ENCODE data around the gene RASA3. TPM values are rescaled to one million over a fixed set of nuclear protein-coding genes. Genes with fewer than 3 reads are reported as not detected.

RASA3 gene
- total and polyA plus RNA-seq, 10 of the 15 experiments (the other 5 are each of a cell fraction or from before 2014, with no cell fraction given), result 0.79 to 33.9 (median 17.6) TPM

DNA sequence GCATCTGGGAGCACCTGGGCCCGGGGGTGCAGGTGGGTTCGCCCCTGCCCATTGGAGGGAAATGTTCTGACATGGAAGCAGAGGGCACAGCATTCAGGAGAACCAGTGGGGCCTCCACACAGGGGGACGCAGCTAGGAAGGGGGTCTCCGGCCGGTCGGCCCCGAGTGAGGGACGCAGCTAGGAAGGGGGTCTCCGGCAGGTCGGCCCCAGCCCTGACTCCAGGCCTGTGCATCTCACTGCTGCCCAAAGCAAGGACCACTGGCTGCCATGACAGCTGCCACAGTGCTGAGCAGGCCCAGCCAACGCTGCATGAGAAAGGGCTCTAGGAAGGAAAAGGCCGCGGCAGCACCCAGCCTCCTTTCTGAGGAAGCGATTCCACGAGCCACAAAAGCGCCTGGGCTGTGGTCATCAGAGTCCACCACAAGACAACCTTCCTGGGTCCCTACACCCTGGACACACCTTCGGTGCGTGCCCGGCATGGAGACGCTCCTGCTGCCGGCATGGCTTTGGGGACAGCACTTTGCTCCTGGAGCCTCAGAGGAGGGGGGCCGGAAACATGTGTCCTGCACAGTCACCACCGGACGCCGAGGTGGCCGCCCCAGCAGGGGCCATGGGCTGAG is 9.7 kb downstream of the RASA3 start:
- FAIRE-seq (no peak), ATAC-seq (no peak), DNase-seq (ENCODE audit: low read depth, low spot score) (no peak)
- in situ Hi-C loops (cut with MboI), result no loop called here
- Histone ChIP-seq H3K27ac (ENCODE audit: control insufficient read depth, insufficient read depth) (no peak overlapping the region), H3K4me3 (no peak overlapping the region), H3K27me3 (replicated peaks in 1 of 2; ENCODE audit: control insufficient read depth in 2 of 2, insufficient read depth in 2 of 2, low read length in 1 of 2) (no peaks in the 10 kb centered on the region), H3K4me2 (ENCODE audit: control insufficient read depth, insufficient read depth) (no peak overlapping the region), H3K9me3 (replicated peaks; ENCODE audit: control insufficient read depth, insufficient read depth, low read length) (no peaks in the 10 kb centered on the region; the same call in 2 of the 3 replicates), H3K9ac (ENCODE audit: control insufficient read depth, insufficient read depth, low read length) (no peak overlapping the region), H4K20me1 (ENCODE audit: control insufficient read depth, insufficient read depth) (no peaks in the 10 kb centered on the region; the same call in 1 of the 2 replicates), H2AFZ (ENCODE audit: control insufficient read depth, low read depth, low read length) (no peak overlapping the region), H3K79me2 (ENCODE audit: control insufficient read depth, insufficient read depth, low read length) (peaks cover 18% of the 10 kb centered on the region), H3K4me1 (ENCODE audit: control insufficient read depth, insufficient read depth, low read length) (peaks cover 18% of the 10 kb centered on the region), H3K36me3 (ENCODE audit: control insufficient read depth in 2 of 2, insufficient read depth in 2 of 2, low read length in 1 of 2) (no peaks in the 10 kb centered on the region)
- SMC1A ChIA-PET (ENCODE audit: uncharacterized antibody, unreplicated experiment), result no interaction called here
- CTCF ChIA-PET, result no interaction called here
- RAD21 ChIA-PET (ENCODE audit: unreplicated experiment), result no interaction called here
- no TSS peak for BruUV-seq (replicated peaks)
- intact Hi-C loops (cut with micrococcal nuclease; ENCODE audit: unreplicated experiment), result no loop called here
- POLR2A ChIA-PET, result no interaction called here
- TF ChIP-seq, protein P1, sequence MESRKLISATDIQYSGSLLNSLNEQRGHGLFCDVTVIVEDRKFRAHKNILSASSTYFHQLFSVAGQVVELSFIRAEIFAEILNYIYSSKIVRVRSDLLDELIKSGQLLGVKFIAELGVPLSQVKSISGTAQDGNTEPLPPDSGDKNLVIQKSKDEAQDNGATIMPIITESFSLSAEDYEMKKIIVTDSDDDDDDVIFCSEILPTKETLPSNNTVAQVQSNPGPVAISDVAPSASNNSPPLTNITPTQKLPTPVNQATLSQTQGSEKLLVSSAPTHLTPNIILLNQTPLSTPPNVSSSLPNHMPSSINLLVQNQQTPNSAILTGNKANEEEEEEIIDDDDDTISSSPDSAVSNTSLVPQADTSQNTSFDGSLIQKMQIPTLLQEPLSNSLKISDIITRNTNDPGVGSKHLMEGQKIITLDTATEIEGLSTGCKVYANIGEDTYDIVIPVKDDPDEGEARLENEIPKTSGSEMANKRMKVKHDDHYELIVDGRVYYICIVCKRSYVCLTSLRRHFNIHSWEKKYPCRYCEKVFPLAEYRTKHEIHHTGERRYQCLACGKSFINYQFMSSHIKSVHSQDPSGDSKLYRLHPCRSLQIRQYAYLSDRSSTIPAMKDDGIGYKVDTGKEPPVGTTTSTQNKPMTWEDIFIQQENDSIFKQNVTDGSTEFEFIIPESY (IDR thresholded peaks at IDR 0.05), result no peak
- TF ChIP-seq SREBF2 (IDR thresholded peaks at IDR 0.05; ENCODE audit: low read length) (no peak), TBL1XR1 (IDR thresholded peaks at IDR 0.05; ENCODE audit: low read depth, low read length) (no peak), BCL11A (IDR thresholded peaks at IDR 0.05; ENCODE audit: low read depth, low read length) (no peak), ZBTB40 (IDR thresholded peaks at IDR 0.05; ENCODE audit: borderline replicate concordance) (no peak), KAT2A (conservative IDR thresholded peaks at IDR 0.05; ENCODE audit: control insufficient read depth, low read depth, low read length) (no peak), GABPA (IDR thresholded peaks at IDR 0.05; ENCODE audit: low read depth) (no peak), CREM (IDR thresholded peaks at IDR 0.05; ENCODE audit: low read depth) (no peak), KDM1A (IDR thresholded peaks at IDR 0.05; ENCODE audit: borderline replicate concordance) (no peak), JUNB (IDR thresholded peaks at IDR 0.05) (no peak)
- TF ChIP-seq, protein P2, sequence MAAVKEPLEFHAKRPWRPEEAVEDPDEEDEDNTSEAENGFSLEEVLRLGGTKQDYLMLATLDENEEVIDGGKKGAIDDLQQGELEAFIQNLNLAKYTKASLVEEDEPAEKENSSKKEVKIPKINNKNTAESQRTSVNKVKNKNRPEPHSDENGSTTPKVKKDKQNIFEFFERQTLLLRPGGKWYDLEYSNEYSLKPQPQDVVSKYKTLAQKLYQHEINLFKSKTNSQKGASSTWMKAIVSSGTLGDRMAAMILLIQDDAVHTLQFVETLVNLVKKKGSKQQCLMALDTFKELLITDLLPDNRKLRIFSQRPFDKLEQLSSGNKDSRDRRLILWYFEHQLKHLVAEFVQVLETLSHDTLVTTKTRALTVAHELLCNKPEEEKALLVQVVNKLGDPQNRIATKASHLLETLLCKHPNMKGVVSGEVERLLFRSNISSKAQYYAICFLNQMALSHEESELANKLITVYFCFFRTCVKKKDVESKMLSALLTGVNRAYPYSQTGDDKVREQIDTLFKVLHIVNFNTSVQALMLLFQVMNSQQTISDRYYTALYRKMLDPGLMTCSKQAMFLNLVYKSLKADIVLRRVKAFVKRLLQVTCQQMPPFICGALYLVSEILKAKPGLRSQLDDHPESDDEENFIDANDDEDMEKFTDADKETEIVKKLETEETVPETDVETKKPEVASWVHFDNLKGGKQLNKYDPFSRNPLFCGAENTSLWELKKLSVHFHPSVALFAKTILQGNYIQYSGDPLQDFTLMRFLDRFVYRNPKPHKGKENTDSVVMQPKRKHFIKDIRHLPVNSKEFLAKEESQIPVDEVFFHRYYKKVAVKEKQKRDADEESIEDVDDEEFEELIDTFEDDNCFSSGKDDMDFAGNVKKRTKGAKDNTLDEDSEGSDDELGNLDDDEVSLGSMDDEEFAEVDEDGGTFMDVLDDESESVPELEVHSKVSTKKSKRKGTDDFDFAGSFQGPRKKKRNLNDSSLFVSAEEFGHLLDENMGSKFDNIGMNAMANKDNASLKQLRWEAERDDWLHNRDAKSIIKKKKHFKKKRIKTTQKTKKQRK (IDR thresholded peaks at IDR 0.05; ENCODE audit: low read depth, low read length), result no peak
- WGBS (ENCODE audit: insufficient coverage, insufficient replicate concordance, low lambda C conversion rate, missing lambda C conversion rate), result 78% methylated on average over 26 of the region's 26 CpGs

Data from GM12878 (cell line).